Mesothelial cell of epicardium (in vitro differentiated cells): ENCODE data around the gene DPYD. TPM values are rescaled to one million over a fixed set of nuclear protein-coding genes. Genes with fewer than 3 reads are reported as not detected.

ENCODE experiments used
- DNase-seq, 2 experiments: peaks; one replicate each; pipeline ENCODE4 v3.0.0; 2021; ENCODE audit warnings: low spot score in 2 of 2; ENCODE audit not compliant: unreplicated experiment in 2 of 2
- H3K27ac Mint-ChIP-seq: 2 replicates; pipeline ENCODE4 v1.8.0; 2021; ENCODE audit warnings: mixed read lengths
- H3K27me3 Mint-ChIP-seq: 2 replicates; pipeline ENCODE4 v1.8.0; 2021; ENCODE audit warnings: low read depth, mixed read lengths
- H3K36me3 Mint-ChIP-seq: 2 replicates; pipeline ENCODE4 v1.8.0; 2021; ENCODE audit warnings: mixed read lengths
- H3K4me1 Mint-ChIP-seq: 2 replicates; pipeline ENCODE4 v1.8.0; 2021; ENCODE audit warnings: mixed read lengths
- H3K4me3 Mint-ChIP-seq: 2 replicates; pipeline ENCODE4 v1.8.0; 2021; ENCODE audit warnings: mild to moderate bottlenecking, moderate library complexity, mixed read lengths
- H3K9me3 Mint-ChIP-seq: 2 replicates; pipeline ENCODE4 v1.8.0; 2021; ENCODE audit warnings: mixed read lengths
- CTCF ChIP-seq: fragments of 200-600 bp; sonication (generic); IDR thresholded peaks from one replicate; pipeline ENCODE4 v1.5.0; 2021; ENCODE audit warnings: antibody characterized with exemption; ENCODE audit not compliant: unreplicated experiment
- total RNA-seq: library from RNA; stranded (reverse); gene quantifications from 3 replicates; pipeline ENCODE4 v1.2.1, GENCODE V29; 2021

DPYD gene
- total RNA-seq, 1 donor from 2014 or later: 13.3 TPM

- no peaks in the 10 kb centered on the region for H3K4me1 Mint-ChIP-seq
- TF ChIP-seq CTCF: no peak
Observed at GRCh38 chr1:97170300-97170699, 750.5 kb downstream of the DPYD start.

GRCh38 chr1:97168056-97168455 lies 752.8 kb downstream of the DPYD start:
- Mint-ChIP-seq H3K9me3 (peaks cover 21% of the 10 kb centered on the region), H3K27ac (no peak overlapping the region), H3K27me3 (peaks cover 5% of the 10 kb centered on the region), H3K4me1 (no peaks in the 10 kb centered on the region), H3K4me3 (no peak overlapping the region), H3K36me3 (no peaks in the 10 kb centered on the region)
- no peak for TF ChIP-seq CTCF
- DNase-seq: no peak

More at GRCh38 chr1:97170300-97170699, 750.5 kb downstream of the DPYD start:
- Mint-ChIP-seq H3K27ac (no peak overlapping the region), H3K9me3 (peaks cover 7% of the 10 kb centered on the region), H3K27me3 (peaks cover 5% of the 10 kb centered on the region), H3K4me3 (no peak overlapping the region), H3K36me3 (no peaks in the 10 kb centered on the region)
- no peak for DNase-seq

- Mint-ChIP-seq H3K4me1 (no peaks in the 10 kb centered on the region), H3K27me3 (peaks cover 5% of the 10 kb centered on the region), H3K9me3 (peaks cover 21% of the 10 kb centered on the region), H3K27ac (no peak overlapping the region), H3K36me3 (no peaks in the 10 kb centered on the region), H3K4me3 (no peak overlapping the region)
- DNase-seq: no peak
- TF ChIP-seq CTCF: no peak
Observed at GRCh38 chr1:97167246-97167645, 753.6 kb downstream of the DPYD start.

- Mint-ChIP-seq H3K27ac (no peak overlapping the region), H3K27me3 (peaks cover 5% of the 10 kb centered on the region), H3K4me1 (no peaks in the 10 kb centered on the region), H3K9me3 (peaks cover 21% of the 10 kb centered on the region), H3K36me3 (no peaks in the 10 kb centered on the region), H3K4me3 (no peak overlapping the region)
- TF ChIP-seq CTCF: no peak
- DNase-seq: no peak
Observed at GRCh38 chr1:97166626-97167025, 754.2 kb downstream of the DPYD start.

- Mint-ChIP-seq H3K4me3 (no peak overlapping the region), H3K36me3 (no peaks in the 10 kb centered on the region), H3K27me3 (peaks cover 5% of the 10 kb centered on the region), H3K27ac (no peak overlapping the region), H3K9me3 (peaks cover 21% of the 10 kb centered on the region), H3K4me1 (peaks cover 9% of the 10 kb centered on the region)
- no peak for DNase-seq
- TF ChIP-seq CTCF: no peak
Observed at GRCh38 chr1:97164276-97164639, 756.6 kb downstream of the DPYD start.
